ENCODE data around the gene EGFR.
"Not testable (repeated sequence)": the region's sequence is repeated elsewhere in the genome, so short reads cannot be mapped to it uniquely, and the experiment has no call there.

GRCh38 chr7:55035410-55035809 lies 16.6 kb downstream of the EGFR start:
- not testable (repeated sequence) for TF ChIP-seq CTCF (IDR thresholded peaks at IDR 0.05; ENCODE audit: insufficient read depth, low read length, poor library complexity, severe bottlenecking); EZH2phosphoT487 (conservative IDR thresholded peaks at IDR 0.05; ENCODE audit: low read length)
